HG03064 (cell line): ENCODE data around the gene TCF3.

Source experiments
- ATAC-seq: cut with Tn5 transposase; IDR thresholded peaks from one replicate; pipeline ENCODE4 v1.9.1; 2021; ENCODE audit warnings: low read depth; ENCODE audit not compliant: unreplicated experiment

Gene TCF3

DNA sequence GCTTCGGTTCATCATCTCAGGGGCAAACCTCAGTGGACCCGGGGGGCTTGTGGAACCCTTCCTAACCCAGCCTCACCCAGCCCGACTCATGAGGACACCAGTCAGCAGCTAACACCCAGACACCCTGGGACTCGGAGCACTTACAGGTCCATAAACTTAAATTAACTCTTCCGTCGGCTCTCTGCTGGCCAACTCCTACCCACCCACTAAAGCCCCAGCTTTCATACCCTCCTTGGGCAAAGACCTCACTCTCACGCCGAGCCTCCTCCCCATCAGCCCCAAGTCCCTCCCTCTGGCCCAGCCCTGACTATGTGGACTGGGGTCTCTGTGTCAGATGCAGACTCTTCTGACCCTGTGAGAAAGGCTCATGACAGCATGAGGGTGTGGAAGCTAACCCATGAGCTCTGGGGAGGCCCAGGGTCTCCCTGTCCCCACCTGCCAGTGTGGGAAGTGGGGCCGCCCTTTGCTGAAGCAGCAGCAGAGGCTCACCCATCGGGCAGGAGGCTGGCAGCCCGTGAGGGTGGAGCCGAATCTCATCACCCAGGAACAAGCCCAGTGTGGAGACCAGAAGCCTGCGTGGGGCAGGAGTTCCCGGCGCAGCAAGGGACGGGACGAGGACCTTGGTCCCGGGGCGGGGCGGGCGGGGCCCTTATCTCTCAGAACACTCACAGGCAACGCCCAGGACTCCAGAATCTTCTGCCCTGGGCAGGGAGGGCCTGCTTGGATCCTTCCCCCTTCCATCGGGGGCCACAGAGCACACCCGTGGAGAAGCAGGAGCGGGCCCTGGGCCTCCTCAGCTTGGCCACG lies 19.8 kb downstream of the TCF3 start:
- ATAC-seq, result no peak

DNA sequence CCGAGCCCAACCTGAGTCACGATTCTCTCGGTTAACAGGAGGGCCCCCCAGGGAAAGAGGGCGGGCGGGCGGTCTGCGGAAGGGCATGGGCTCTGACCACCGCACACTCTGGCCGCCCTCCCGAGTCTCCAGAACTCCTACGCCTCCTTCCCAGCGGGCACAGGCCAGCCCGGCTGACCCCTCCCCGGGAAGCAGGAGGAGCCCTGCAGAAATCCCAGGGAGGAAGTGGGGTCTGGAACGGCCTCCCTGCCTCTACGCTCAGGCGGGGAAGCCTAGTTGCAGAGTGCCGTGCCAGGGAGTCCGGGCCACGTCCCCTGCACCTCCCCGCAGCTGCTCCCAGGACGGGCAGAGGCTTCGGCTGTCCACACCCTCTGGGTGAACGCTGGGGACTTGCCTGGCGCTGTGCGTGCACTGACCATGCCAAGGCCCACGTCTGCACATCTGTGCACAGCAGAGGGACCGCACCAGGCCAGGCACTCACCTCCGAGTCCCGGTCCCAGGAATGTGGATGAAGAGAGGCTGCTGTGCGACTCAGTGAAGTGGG lies 20.8 kb downstream of the TCF3 start:
- no peak for ATAC-seq

DNA sequence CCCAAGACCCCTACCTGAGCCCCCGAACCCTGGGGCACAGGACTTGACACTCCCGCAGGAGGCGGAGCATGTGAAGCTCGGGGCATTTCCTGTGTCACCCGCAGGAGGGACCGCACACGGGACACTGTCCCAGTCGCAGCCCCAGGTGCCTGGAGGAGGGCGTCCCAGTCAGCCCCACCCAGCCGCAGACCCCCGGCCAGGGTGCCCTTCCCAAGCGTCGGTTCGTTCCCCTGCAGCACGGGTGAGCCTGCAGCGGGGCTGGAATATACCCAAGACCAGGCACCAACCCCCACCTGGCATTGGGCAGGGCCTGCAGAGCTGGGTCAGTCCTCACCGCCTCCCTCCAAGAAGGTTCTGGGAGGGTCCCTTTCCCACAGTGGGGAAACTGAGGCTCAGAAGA lies 21.6 kb downstream of the TCF3 start:
- ATAC-seq, result no peak

DNA sequence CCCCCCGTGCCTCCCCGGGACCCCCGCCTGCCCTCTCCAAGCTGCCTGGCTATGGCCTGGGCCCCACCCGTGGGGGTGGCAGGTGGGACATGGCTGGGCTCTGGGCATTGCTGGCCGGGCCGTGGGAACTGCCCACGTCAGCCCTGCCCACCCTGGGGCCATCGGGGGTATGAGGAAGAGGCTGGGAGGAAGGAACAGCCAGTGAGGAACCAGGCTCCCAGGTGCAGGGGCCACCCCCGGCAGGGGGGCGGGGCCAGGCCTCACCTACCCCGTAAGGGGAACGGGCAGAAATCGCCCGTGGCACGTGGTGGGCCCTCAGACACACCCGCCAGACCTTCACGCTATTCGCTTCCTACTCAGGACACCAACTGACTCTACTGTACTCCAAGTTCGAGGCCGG lies 22.4 kb downstream of the TCF3 start:
- no peak for ATAC-seq

DNA sequence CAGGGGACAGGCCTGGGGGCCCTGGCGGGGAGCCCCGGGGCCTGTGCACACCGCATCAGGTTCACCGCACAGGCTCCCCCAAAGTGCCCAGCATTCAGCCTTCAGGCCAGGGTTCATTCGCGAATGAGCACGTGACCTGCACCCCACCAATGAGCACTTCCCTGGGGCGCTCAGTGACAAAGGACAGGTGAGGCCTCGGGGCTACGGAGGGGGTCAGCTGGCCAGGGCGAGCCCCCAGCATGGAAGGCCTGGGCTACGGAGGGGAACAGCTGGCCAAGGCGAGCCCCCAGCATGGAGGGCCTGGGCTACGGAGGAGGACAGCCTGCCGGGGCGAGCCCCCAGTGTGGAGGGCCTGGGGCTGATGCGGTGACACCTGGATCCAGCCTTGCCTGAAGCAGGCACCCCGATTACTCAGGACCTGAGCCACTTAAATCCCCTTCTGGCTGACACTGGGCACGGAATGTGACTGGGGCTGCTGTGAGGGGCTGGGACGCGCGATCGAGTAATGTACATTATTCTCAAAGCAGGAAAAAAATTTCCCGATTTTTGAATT lies 23.1 kb downstream of the TCF3 start:
- no peak for ATAC-seq

DNA sequence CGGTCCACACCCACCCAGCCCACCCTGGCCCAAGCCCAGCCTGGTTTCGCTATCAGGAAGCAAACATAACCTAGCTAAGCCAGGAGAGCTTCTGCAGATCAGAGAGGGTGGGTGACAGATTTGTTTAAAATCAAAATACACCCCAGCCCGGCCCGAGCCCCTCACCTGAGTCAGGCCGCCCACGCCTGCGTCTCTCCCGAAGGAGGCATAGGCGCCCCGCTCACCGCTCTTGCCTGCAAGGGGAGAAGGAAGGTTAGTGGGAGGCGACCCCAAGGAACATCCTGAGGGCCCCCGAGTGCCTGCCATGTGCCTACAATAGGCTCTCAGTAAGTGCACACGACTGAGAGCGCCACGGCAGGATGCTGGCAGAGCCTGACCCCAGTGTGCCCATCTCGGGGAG lies 25.2 kb downstream of the TCF3 start:
- no peak for ATAC-seq

GRCh38 chr19:1626417-1627010 lies 25.9 kb downstream of the TCF3 start:
- ATAC-seq, result no peak

- no peak for ATAC-seq
Observed at GRCh38 chr19:1624458-1624857, 28.0 kb downstream of the TCF3 start.

- no peak for ATAC-seq
Observed at GRCh38 chr19:1622541-1622940, 29.9 kb downstream of the TCF3 start.

DNA sequence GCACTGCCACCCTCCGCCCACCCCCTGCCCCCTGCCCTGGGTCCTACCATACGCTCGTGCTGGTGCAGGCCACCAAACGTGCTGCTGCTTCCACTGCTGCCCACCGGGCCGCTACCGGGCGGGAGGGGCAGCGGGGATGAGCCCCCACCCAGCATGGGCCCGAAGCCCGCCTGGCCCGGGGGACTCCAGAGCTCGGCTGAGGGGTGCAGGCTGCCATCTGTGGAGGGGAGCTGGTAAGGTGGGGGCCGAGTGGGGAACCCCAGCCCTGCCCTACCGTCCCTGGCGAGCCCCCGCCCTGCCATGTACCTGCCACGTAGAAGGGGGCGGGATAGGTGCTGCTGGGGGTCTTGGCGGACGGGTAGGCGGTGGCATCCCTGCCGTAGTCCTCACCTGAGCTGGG lies 30.4 kb downstream of the TCF3 start:
- ATAC-seq, result no peak

DNA sequence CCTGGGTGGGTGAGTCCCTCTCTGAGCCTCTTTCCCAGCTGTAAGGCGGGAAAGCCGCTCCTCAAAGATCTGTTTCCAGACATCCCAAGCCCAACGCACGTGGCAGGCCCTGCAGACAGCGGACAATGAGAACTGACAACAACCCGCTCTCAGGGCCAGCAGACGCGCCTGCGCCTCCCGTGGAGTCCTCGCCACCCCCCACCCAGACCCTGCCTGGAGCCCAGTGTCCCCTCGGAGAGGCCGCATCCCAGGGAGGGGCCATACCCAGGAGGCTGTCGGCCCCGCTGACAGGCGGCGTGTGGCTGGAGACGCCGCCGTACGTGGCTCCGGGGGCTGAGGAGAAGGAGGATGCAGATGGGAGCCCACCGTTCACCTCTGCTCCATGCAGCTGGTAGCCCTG lies 30.8 kb downstream of the TCF3 start:
- no peak for ATAC-seq

- ATAC-seq, result no peak
Observed at GRCh38 chr19:1621021-1621420, 31.4 kb downstream of the TCF3 start.

GRCh38 chr19:1620502-1620901 lies 31.9 kb downstream of the TCF3 start:
- ATAC-seq, result no peak

DNA sequence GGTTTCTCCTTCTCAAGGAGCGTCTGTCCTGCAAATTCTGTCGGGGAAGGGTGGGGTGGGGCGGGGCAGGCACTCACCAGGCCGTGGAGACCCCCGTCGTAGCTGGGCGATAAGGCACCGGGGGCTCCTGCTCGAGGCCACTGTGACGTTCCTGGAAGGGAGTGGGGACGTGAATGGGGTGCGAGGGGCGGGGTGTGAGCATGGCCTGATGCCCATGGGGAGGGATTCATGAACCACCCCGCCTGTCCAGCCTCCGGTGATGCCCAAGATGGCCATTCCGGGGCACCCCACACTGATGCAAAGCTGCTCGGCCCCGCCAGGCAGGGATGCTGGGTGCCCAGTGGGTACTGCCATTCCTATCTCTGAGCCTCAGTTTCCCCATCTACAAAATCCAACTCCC lies 32.7 kb downstream of the TCF3 start:
- no peak for ATAC-seq

- ATAC-seq, result no peak
Observed at GRCh38 chr19:1619094-1619439, 33.3 kb downstream of the TCF3 start.

DNA sequence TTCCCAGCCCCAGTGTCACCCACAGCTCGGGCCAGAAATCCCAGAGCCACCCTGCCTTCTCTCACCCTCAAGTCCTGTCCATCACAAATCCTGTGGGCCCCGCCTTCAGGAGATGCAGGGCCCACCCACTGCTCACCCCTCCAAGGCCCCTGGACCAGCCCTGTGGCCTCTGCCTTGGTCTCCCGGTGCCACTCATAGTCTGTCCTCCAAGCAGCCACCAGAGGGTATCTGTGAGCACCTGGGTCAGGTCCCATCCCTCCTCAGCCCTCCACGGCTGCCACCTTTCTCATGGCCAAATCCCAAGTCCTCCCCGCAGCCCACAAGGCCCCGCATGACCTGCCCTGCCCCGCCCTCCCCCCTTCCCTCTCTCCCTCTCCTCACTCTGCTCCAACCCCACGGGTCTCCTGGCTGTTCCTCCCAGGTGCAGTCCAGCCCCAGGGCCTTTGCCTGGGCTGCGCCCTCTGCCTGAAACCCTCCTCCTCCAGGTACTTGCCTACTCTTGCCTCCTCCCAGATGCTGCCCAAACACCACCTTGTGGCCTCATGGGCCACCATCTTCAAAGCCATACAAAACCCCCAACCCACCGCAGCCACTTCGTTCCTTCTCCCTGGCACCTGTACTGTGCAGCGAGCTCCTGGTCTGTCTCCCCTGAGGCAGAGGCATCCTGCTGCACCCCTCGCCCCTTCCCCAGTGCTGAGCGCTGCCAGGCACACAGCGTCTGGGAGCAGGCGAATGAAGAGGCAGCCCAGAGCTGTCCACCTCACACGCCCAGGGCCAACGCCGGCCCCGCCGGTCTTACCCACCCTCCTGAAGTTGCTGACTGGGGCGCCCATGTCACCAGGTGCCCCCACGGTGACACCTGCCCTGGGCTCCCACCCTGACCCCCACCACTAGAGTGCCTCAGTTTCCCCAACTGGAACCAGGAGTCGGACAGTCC lies 34.0 kb downstream of the TCF3 start:
- ATAC-seq, result no peak

- no peak for ATAC-seq
Observed at GRCh38 chr19:1616875-1617274, 35.5 kb downstream of the TCF3 start.

- ATAC-seq, result no peak
Observed at GRCh38 chr19:1616396-1616795, 36.0 kb downstream of the TCF3 start.

DNA sequence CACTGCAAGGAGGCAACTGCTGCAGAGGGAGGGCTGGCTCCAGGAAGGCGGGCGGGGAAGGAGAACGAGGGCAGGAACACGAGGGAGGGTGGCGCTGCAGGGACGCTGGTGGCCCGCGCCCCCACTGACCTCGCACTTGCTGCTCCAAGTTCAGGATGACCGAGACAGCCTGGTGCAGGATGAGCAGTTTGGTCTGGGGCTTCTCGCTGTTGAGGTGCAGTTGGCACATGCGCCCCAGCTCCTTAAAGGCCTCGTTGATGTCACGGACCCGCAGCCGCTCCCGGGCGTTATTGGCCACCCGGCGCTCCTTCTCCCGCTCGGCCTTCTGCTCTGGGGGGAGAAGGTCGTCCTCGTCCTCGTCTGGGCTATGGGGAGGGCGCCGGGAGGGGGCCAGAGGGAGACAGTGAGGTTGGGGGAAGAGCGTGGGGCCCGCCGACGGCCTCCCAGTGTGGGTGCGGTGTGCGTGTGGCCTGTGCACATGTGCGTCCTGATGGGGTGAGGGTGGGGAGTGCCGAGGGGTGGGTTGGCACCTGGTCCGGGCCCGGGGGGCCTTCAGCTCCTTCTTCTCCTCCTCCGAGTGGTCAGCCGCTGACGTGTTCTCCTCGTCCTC lies 37.2 kb downstream of the TCF3 start:
- no peak for ATAC-seq

DNA sequence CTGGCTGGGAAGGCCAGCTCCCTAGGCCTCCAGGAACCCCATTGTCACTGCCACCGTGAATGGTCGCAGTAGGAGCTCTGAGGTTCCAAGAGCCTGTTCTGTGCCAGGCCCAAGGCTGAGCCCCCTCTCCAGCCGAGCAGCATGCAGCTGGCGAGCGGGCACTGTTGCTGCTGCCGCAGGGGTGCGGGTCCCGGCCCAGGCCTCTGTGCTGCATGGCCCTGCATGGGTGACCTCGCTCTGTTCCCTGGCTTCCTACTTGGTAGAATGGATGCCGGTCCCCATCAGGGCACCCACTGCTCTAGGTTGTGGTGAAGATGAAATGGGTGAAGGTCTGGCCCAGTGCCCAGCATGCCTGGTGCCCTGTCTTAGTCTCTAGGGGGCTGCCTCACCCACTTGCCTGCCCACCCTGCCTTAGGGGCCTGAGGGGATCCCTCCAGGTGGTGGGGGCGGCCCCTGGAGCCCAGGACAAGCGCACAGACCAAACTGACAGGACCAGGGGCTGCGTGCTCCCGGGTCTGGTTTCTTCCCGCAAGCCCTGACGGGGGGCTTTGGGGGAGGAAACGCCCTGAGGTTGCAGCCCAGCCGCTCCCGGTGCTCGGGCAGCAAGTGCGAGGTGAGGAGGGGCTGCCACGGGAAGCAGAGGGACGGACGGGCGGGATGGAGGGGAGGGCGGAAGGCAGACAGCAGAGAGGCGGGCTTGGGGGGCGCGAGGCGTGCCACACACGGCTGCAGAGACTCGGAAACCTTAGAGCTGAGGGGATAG lies 38.4 kb downstream of the TCF3 start:
- no peak for ATAC-seq
